Endothelial cell of umbilical vein (primary cell): ENCODE results near the gene NLRP6. TPM values are rescaled to one million over a fixed set of nuclear protein-coding genes. Genes with fewer than 3 reads are reported as not detected.
"Not testable (repeated sequence)": the region's sequence is repeated elsewhere in the genome, so short reads cannot be mapped to it uniquely, and the experiment has no call there.

Source experiments
- BruUV-seq: library from RNA; stranded (reverse); fragments of 400-500 nt; replicated peaks from 2 replicates; lab custom pipeline; 2021; lab: Mats Ljungman, UMichigan
- CTCF ChIA-PET: fragments of 300-600, 350-600 bp; sonication (Branson Sonifier 250); formaldehyde crosslinking; loops from one replicate; lab custom pipeline; 2021; ENCODE audit warnings: antibody characterized with exemption, inconsistent platforms; lab: Charles Lee
- POLR2A ChIA-PET: fragments of 300-600, 350-600 bp; sonication (Branson Sonifier 250); formaldehyde crosslinking; loops from one replicate; lab custom pipeline; 2021; ENCODE audit warnings: antibody characterized with exemption, inconsistent platforms; lab: Charles Lee
- DNase-seq: peaks from one replicate; pipeline ENCODE4 v3.0.0-alpha.2; 2011; ENCODE audit warnings: low read depth, low spot score
- FAIRE-seq: peaks from 2 replicates; lab custom pipeline; 2011; peaks lifted over from hg19 to GRCh38; lab: Jason Lieb, UNC
- H2AFZ ChIP-seq: 2 replicates; pipeline ENCODE4 v1.6.0; 2012; ENCODE audit warnings: low read depth, low read length, control low read depth, inconsistent platforms
- H3K27ac ChIP-seq: 2 replicates; pipeline ENCODE4 v1.5.1; 2011; ENCODE audit warnings: low read depth, mild to moderate bottlenecking, control low read depth, low read length, moderate library complexity; ENCODE audit not compliant: insufficient read depth
- H3K27me3 ChIP-seq, 2 experiments: 2 replicates each; pipeline versions ENCODE4 v1.6.0 to v1.6.1; 2011; ENCODE audit warnings: low read length in 2 of 2, mixed read lengths in 1 of 2; ENCODE audit not compliant: control insufficient read depth in 2 of 2, insufficient read depth in 2 of 2
- H3K36me3 ChIP-seq, 2 experiments: 2 replicates in 1 of 2; 3 replicates in 1 of 2; pipeline ENCODE4 v1.5.1; 2011; ENCODE audit warnings: low read length in 2 of 2, mild to moderate bottlenecking in 1 of 2, moderate library complexity in 1 of 2; ENCODE audit not compliant: control insufficient read depth in 2 of 2, insufficient read depth in 2 of 2; ENCODE audit errors: extremely low read depth in 1 of 2
- H3K4me1 ChIP-seq: 3 replicates; pipeline ENCODE4 v1.5.1; 2011; ENCODE audit warnings: mild to moderate bottlenecking, low read length; ENCODE audit not compliant: control insufficient read depth, insufficient read depth; ENCODE audit errors: extremely low read depth
- H3K4me2 ChIP-seq: 2 replicates; pipeline ENCODE4 v1.6.1; 2011; ENCODE audit warnings: low read length, control low read depth, mixed read lengths; ENCODE audit not compliant: insufficient read depth
- H3K4me3 ChIP-seq, 3 experiments: fragments of 200-600 bp in 1 of 3; sonication (generic), shearing (Covaris generic) in 1 of 3; replicated peaks in 1 of 3; 2 replicates each; pipeline ENCODE4 v1.5.1; 2011 to 2016; ENCODE audit warnings: control low read depth in 3 of 3, low read length in 3 of 3, mild to moderate bottlenecking in 2 of 3, inconsistent platforms in 1 of 3, low read depth in 1 of 3, moderate library complexity in 1 of 3; ENCODE audit not compliant: insufficient read depth in 1 of 3
- H3K79me2 ChIP-seq: 2 replicates; pipeline ENCODE4 v1.6.0; 2012; ENCODE audit warnings: low read length, inconsistent platforms; ENCODE audit not compliant: control insufficient read depth, insufficient read depth
- H3K9ac ChIP-seq: replicated peaks from 2 replicates; pipeline ENCODE3; 2011; ENCODE audit warnings: low read length, control low read depth; ENCODE audit not compliant: insufficient read depth; ENCODE audit errors: extremely low read depth
- H3K9me1 ChIP-seq: replicated peaks from 3 replicates; pipeline ENCODE4 v1.6.0; 2011; ENCODE audit warnings: mild to moderate bottlenecking, low read length; ENCODE audit not compliant: control insufficient read depth, insufficient read depth; ENCODE audit errors: extremely low read depth
- H3K9me3 ChIP-seq: replicated peaks from 2 replicates; pipeline ENCODE4 v1.5.1; 2012; ENCODE audit warnings: low read length, inconsistent platforms; ENCODE audit not compliant: control insufficient read depth, insufficient read depth
- H4K20me1 ChIP-seq: replicated peaks from 2 replicates; pipeline ENCODE3; 2011; ENCODE audit warnings: mild to moderate bottlenecking, low read length; ENCODE audit not compliant: control insufficient read depth, insufficient read depth; ENCODE audit errors: extremely low read depth
- CTCF ChIP-seq, 2 donors: IDR thresholded peaks; 1 replicate in 1 of 2; 2 replicates in 1 of 2; pipeline ENCODE4 v1.5.1; 2011; ENCODE audit warnings: low read length in 2 of 2, mild to moderate bottlenecking in 2 of 2, moderate library complexity in 2 of 2, control low read depth in 1 of 2, inconsistent platforms in 1 of 2, low read depth in 1 of 2; ENCODE audit not compliant: insufficient read depth in 1 of 2; ENCODE audit errors: extremely low read depth in 1 of 2
- EZH2 ChIP-seq: IDR thresholded peaks from 2 replicates; pipeline ENCODE4 v1.6.1; 2012; ENCODE audit warnings: borderline replicate concordance, low read depth, mild to moderate bottlenecking, moderate library complexity, low read length, inconsistent platforms; ENCODE audit not compliant: severe bottlenecking
- FOS ChIP-seq: IDR thresholded peaks from 2 replicates; pipeline ENCODE4 v1.6.1; 2011; ENCODE audit warnings: mild to moderate bottlenecking, low read length, moderate library complexity, borderline replicate concordance; ENCODE audit not compliant: insufficient read depth
- GATA2 ChIP-seq: IDR thresholded peaks from 2 replicates; pipeline ENCODE4 v1.7.0; 2011; ENCODE audit warnings: low read depth, mild to moderate bottlenecking, moderate library complexity, mixed read lengths, low read length; ENCODE audit not compliant: insufficient read length, insufficient read depth
- JUN ChIP-seq: IDR thresholded peaks from 2 replicates; pipeline ENCODE4 v1.6.1; 2011; ENCODE audit warnings: borderline replicate concordance, low read depth; ENCODE audit not compliant: insufficient read length, insufficient read depth
- MAX ChIP-seq: IDR thresholded peaks from 2 replicates; pipeline ENCODE4 v1.6.1; 2011; ENCODE audit not compliant: insufficient read depth, insufficient read length
- MYC ChIP-seq: IDR thresholded peaks from one replicate; pipeline ENCODE4 v1.6.1; 2011; ENCODE audit warnings: mild to moderate bottlenecking, low read depth, low read length
- POLR2A ChIP-seq: IDR thresholded peaks from 2 replicates; pipeline ENCODE4 v1.6.1; 2012; ENCODE audit warnings: low read depth, mild to moderate bottlenecking, control low read depth, low read length
- POLR2AphosphoS5 ChIP-seq: IDR thresholded peaks from 2 replicates; pipeline ENCODE4 v1.6.1; 2012; ENCODE audit warnings: low read depth, mild to moderate bottlenecking, control low read depth, low read length, moderate library complexity; ENCODE audit not compliant: insufficient read depth
- dilution Hi-C: fragments of 300-500 bp; cut with MboI; formaldehyde crosslinking; loops from one replicate; pipeline ENCODE4 v1.15.0; 2019; ENCODE audit warnings: low sequenced_read_pairs; ENCODE audit not compliant: extremely low pct_ligation_motif_present
- intact Hi-C: fragments of 100-400 bp; cut with micrococcal nuclease; formaldehyde crosslinking; loops from one replicate; pipeline ENCODE4 v1.10.0; 2022
- polyA plus RNA-seq, 4 experiments: library from polyadenylated mRNA; depleted of rRNA in 3 of 4; stranded (reverse) in 3 of 4; unstranded in 1 of 4; fragments of >200 nt; gene quantifications; 2 replicates each; pipeline versions ENCODE4 v1.2.1 to v1.2.3, GENCODE V29; 2011 to 2012; ENCODE audit warnings: missing spikeins in 1 of 4
- total RNA-seq: library from RNA; stranded (reverse); gene quantifications from 2 replicates; pipeline ENCODE4 v1.2.3, GENCODE V29; 2021

The NLRP6 gene
- total and polyA plus RNA-seq, 2 donors (not counting 3 experiments of a cell fraction or from before 2014, with no cell fraction given): not detected

- H3K27me3 ChIP-seq, intact Hi-C loops, H3K79me2 ChIP-seq, dilution Hi-C loops, H2AFZ ChIP-seq, H3K4me2 ChIP-seq, FAIRE-seq, POLR2A ChIA-PET, H3K36me3 ChIP-seq, H3K9me3 ChIP-seq, H4K20me1 ChIP-seq, DNase-seq, H3K4me3 ChIP-seq, BruUV-seq, H3K9me1 ChIP-seq, H3K9ac ChIP-seq, H3K27ac ChIP-seq: not testable (repeated sequence)
- CTCF ChIA-PET: interaction anchor here (1.6 kb wide), 1 partner anchor 12 kb away, joined by 3 read pairs; no protein-coding TSS in a partner anchor
- H3K4me1 ChIP-seq: peaks cover 15% of the 10 kb centered on the region
These were observed 50.4 kb downstream of the NLRP6 start for GRCh38 chr11:328516-329100.

- H3K27me3 ChIP-seq: no peaks in the 10 kb centered on the region
- H2AFZ ChIP-seq: no peak overlapping the region
- H3K4me3 ChIP-seq: no peak overlapping the region
- no peak overlapping the region for H3K9ac ChIP-seq
- TF ChIP-seq JUN: no peak
- TF ChIP-seq GATA2: no peak
- no peak for TF ChIP-seq MYC
- TF ChIP-seq MAX: no peak
- TF ChIP-seq POLR2AphosphoS5: no peak
- no peak for TF ChIP-seq FOS
- TF ChIP-seq EZH2: no peak
- TF ChIP-seq CTCF (IDR thresholded peaks at IDR 0.05; ENCODE audit: extremely low read depth in 1 of 2, insufficient read depth in 1 of 2, low read depth in 1 of 2, low read length in 2 of 2): no peak
- no peak for TF ChIP-seq POLR2A
- no peaks in the 10 kb centered on the region for H3K9me3 ChIP-seq
- POLR2A ChIA-PET: no interaction called here
- H3K36me3 ChIP-seq: no peaks in the 10 kb centered on the region
- intact Hi-C loops: no loop called here
- dilution Hi-C loops: no loop called here
- peaks cover 15% of the 10 kb centered on the region for H3K4me1 ChIP-seq
- H3K27ac ChIP-seq: no peak overlapping the region
- DNase-seq (no peak), FAIRE-seq (no peak)
- CTCF ChIA-PET: interaction anchor here (1.6 kb wide), 1 partner anchor 10 kb away, joined by 3 read pairs; no protein-coding TSS in a partner anchor
- H3K9me1 ChIP-seq: no peaks in the 10 kb centered on the region
- no peak overlapping the region for H3K4me2 ChIP-seq
- no TSS peak for BruUV-seq
- no peaks in the 10 kb centered on the region for H4K20me1 ChIP-seq
- no peaks in the 10 kb centered on the region for H3K79me2 ChIP-seq
These were observed 51.7 kb downstream of the NLRP6 start for GRCh38 chr11:329886-330253.
